Activated T-cell treated with anti-CD3 and anti-CD28 coated beads, Interleukin-2, amount 50 U/mL, for 72 hours (primary cell): ENCODE results near the gene LCN12. TPM values are rescaled to one million over a fixed set of nuclear protein-coding genes. Genes with fewer than 3 reads are reported as not detected.
A peak's percentile ranks its signal among the peaks of the same experiment; 100 is the strongest.

Experiments used
- ATAC-seq, 2 donors: fragments of 150-1000 bp; cut with Tn5 transposase; replicated peaks in 1 of 2; 2 replicates each; pipeline ENCODE4 v1.10.0; 2021; ENCODE audit warnings: moderate library complexity in 2 of 2, mild to moderate bottlenecking in 1 of 2
- DNase-seq, 2 donors: peaks; one replicate each; pipeline ENCODE4 v3.0.0; 2021 to 2022; ENCODE audit warnings: mixed read lengths in 1 of 2
- H3K27ac Mint-ChIP-seq: one replicate; pipeline ENCODE4 v1.8.0; 2022; ENCODE audit warnings: mild to moderate bottlenecking, moderate library complexity, mixed read lengths
- H3K27me3 Mint-ChIP-seq: one replicate; pipeline ENCODE4 v1.8.0; 2022; ENCODE audit warnings: low read depth, mixed read lengths
- H3K36me3 Mint-ChIP-seq, 2 donors: one replicate each; pipeline ENCODE4 v1.8.0; 2022; ENCODE audit warnings: mixed read lengths in 2 of 2, mild to moderate bottlenecking in 1 of 2; ENCODE audit not compliant: insufficient read depth in 2 of 2
- H3K4me1 Mint-ChIP-seq: one replicate; pipeline ENCODE4 v1.8.0; 2022; ENCODE audit warnings: low read depth, mixed read lengths
- H3K4me3 Mint-ChIP-seq, 2 donors: one replicate each; pipeline ENCODE4 v1.8.0; 2022; ENCODE audit warnings: mild to moderate bottlenecking in 2 of 2, mixed read lengths in 2 of 2, moderate library complexity in 2 of 2
- H3K9me3 Mint-ChIP-seq, 2 donors: one replicate each; pipeline ENCODE4 v1.8.0; 2022; ENCODE audit warnings: mixed read lengths in 2 of 2
- total RNA-seq, 2 donors: library from RNA; stranded (reverse); gene quantifications; one replicate each; pipeline ENCODE4 v1.2.3, GENCODE V29; 2022

LCN12 gene
- total RNA-seq, 2 donors from 2014 or later, result 1.0 to 1.4 TPM

DNA sequence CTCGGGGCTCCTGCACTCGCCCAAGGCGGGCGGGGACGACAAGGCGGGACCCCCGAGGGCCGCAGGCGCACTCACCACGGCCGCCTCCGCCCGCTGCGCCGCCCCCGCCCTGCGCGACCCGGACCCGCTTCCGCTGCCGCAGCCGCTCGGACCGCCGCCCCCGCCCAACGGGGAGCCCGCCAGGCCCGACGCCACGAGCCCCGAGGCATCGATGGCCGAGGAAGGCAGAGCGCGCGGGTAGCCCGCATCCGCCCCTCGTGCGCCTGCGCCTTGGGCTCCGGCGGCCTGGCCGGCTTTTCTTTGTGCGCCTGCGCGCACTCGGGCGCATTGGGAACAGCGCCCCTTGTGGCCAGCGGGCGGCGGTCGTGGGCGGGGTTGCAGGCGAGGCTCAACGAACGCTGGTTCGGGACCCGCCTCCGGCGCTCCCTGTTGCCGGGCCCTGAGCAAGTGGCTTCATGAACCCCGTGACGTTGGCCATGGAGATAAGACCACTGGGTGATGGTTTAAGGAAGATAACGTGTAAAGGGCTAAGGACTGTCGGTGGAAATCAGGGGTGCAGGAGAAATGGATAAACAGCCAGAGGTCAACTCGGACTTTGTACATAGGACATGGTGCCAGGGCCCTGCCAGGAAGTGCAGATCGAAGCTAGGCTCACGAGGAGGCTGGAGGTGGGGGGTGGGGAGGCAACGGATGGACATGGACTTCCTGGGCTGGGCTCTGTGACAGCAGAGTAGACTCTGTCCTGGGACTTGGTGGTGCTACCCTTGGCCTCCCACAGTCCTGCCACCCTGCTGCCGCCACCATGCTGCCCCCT is 7.3 kb upstream of the LCN12 start, which contains the start of the genes C8G and FBXW5:
Gene C8G, plus strand, starts transcription at position 725 of the 814 bp plus-strand sequence. Its CDS starts 78 bp downstream, at position 803.
Gene FBXW5, minus strand, starts transcription at position 220 of the 814 bp plus-strand sequence. CDS start 655 bp downstream, outside the sequence.
- no peaks in the 10 kb centered on the region for H3K9me3 Mint-ChIP-seq
- DNase-seq, result peak; percentile 96 to 98
- H3K36me3 Mint-ChIP-seq, result peaks cover 0 to 1% of the 10 kb centered on the region in 2 donors
- peak within 1 kb of the TSS; percentile 61 for H3K27ac Mint-ChIP-seq
- peak within 1 kb of the TSS; percentile 79 to 80 for H3K4me3 Mint-ChIP-seq
- no peaks in the 10 kb centered on the region for H3K27me3 Mint-ChIP-seq
- peak; percentile 81 to 83 for ATAC-seq
- H3K4me1 Mint-ChIP-seq, result peaks cover 19% of the 10 kb centered on the region

DNA sequence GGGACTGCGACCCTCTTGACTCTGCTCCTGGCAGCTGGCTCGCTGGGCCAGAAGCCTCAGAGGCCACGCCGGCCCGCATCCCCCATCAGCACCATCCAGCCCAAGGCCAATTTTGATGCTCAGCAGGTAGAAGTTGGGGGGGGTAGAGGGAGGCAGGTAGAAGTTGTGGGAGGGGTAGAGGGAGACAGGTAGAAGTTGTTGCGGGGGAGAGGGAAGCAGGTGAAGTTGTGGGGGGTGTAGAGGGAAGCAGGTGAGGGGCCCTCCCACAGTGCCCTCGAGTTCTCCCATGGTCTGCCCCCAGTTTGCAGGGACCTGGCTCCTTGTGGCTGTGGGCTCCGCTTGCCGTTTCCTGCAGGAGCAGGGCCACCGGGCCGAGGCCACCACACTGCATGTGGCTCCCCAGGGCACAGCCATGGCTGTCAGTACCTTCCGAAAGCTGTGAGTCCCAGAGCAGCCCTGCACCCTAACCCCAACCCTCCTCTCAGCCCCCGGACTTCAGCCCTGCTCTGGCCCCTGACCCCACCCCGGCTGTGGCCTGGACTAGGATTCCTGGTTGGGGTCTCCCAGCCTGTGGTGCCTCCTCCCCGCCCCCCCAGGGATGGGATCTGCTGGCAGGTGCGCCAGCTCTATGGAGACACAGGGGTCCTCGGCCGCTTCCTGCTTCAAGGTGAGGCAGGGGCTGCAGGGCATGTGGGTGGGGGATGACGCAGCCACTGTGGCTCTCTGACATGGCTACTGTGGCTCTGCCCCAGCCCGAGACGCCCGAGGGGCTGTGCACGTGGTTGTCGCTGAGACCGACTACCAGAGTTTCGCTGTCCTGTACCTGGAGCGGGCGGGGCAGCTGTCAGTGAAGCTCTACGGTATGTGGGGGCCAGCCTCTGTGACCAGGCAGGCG is 6.5 kb upstream of the LCN12 start:
- H3K4me1 Mint-ChIP-seq, result peaks cover 24% of the 10 kb centered on the region
- H3K36me3 Mint-ChIP-seq, result peaks cover 0 to 1% of the 10 kb centered on the region in 2 donors
- DNase-seq (no peak), ATAC-seq (no peak)
- no peaks in the 10 kb centered on the region for H3K27me3 Mint-ChIP-seq
- H3K27ac Mint-ChIP-seq, result no peak overlapping the region
- no peaks in the 10 kb centered on the region for H3K9me3 Mint-ChIP-seq
- H3K4me3 Mint-ChIP-seq, result no peak overlapping the region

DNA sequence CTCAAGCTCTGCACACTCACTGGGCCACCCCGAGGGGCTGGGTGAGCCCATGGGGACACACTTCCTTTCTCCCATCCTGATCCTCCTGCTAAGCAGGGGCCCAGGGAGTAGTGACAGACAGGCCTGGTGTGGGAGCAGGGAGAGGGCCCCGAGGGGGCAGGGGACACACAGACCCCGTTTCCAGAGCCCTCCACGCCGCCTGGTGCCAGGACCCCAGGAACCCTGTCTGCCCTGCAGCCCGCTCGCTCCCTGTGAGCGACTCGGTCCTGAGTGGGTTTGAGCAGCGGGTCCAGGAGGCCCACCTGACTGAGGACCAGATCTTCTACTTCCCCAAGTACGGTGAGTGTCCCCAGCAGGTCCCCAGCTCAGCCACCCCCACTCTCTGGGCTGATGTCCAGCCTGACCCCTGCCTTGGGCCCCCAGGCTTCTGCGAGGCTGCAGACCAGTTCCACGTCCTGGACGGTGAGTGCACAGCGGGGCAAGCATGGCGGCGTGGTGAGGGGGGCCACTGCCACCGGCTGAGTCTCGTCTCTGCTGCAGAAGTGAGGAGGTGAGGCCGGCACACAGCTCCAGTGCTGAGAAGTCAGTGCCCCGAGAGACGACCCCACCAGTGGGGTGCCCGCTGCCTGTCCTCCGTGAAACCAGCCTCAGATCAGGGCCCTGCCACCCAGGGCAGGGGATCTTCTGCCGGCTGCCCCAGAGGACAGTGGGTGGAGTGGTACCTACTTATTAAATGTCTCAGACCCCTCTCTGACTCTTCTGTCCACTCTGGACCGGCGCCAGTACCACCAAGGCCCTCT is 5.6 kb upstream of the LCN12 start:
- peaks cover 0 to 1% of the 10 kb centered on the region in 2 donors for H3K36me3 Mint-ChIP-seq
- H3K27ac Mint-ChIP-seq, result no peak overlapping the region
- DNase-seq, result no peak
- H3K27me3 Mint-ChIP-seq, result no peaks in the 10 kb centered on the region
- H3K4me1 Mint-ChIP-seq, result peaks cover 24% of the 10 kb centered on the region
- no peak overlapping the region for H3K4me3 Mint-ChIP-seq
- no peaks in the 10 kb centered on the region for H3K9me3 Mint-ChIP-seq
- ATAC-seq, result no peak

DNA sequence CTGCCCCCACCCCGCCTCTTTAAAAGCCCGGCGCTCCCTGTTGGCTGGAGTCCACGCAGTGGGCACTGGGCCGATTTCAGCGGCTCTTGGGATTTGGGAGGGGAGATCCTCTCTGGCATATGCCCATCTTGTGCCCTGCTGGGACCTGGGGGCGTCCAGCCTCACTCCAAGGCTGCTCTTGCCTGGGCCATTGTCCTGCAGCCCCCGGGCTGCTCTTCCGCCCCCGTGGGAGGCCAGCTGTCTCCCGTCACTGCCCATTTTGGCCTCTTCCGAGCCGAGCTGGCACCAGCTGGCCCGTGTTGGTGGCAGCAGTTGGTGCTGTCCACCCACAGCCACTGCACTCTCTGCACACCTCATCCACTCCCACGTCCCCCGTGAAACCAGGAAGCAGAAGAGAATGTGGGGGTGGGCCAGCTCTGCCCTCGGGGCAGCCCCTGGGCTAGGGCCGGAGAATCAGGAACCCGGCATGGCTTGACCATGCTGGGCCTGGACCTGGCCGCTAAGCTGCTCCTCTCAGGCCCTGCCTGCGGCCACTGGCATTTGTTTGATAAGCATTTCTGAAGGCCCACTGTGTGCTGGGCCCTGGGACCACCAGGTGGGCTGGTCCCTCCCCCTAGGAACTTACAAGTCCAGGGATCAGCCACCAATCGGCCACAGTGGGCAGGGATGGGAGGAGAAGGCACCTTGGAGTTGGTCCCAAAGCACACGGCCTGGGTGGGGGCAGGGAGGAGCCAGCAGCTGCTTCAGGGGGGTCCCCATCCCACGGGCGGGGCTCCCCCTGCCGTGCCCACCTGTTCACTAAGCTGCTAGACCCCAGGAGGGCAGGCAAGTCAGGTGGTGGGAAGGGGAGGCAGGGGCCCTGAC is 4.8 kb upstream of the LCN12 start:
- no peak overlapping the region for H3K27ac Mint-ChIP-seq
- H3K9me3 Mint-ChIP-seq, result no peaks in the 10 kb centered on the region

DNA sequence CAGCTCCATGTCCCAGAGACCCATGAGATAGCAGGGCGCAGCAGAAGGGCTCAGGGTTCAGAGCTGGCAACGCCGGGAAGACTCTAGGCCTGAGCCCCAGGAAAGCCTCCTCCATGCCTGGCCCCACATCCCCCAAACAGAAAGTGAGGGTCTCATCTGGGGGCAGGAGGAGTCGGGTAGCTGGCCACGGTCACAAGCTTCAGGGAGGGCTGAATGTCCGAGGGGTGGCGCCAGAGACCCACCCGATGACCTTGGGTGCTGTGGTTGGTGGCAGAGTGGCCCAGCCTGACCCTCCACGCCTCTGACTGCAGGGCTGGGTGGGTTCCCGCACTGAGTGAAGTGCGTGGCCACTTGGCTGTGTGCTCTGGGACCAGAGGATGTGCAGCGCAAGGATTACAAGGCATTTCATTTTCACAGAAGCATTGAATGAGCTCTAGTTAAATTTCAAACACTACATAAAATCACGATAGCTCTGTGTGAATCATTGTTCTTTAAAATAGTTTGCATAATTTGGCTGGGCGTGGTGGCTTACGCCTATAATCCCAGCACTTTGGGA is 4.0 kb upstream of the LCN12 start:
- H3K4me3 Mint-ChIP-seq, result peak overlapping the region; percentile 32 to 81
- H3K4me1 Mint-ChIP-seq, result peaks cover 24% of the 10 kb centered on the region
- no peaks in the 10 kb centered on the region for H3K27me3 Mint-ChIP-seq
- ATAC-seq (no peak), DNase-seq (peak in 1 of 2 donors; percentile 41)
- no peak overlapping the region for H3K27ac Mint-ChIP-seq
- no peaks in the 10 kb centered on the region for H3K36me3 Mint-ChIP-seq
- H3K9me3 Mint-ChIP-seq, result no peaks in the 10 kb centered on the region

More for the DNA sequence above, 4.8 kb upstream of the LCN12 start:
- Mint-ChIP-seq H3K27me3 (no peaks in the 10 kb centered on the region), H3K4me1 (peaks cover 24% of the 10 kb centered on the region), H3K4me3 (no peak overlapping the region), H3K36me3 (no peaks in the 10 kb centered on the region)
- no peak for ATAC-seq
- no peak for DNase-seq

DNA sequence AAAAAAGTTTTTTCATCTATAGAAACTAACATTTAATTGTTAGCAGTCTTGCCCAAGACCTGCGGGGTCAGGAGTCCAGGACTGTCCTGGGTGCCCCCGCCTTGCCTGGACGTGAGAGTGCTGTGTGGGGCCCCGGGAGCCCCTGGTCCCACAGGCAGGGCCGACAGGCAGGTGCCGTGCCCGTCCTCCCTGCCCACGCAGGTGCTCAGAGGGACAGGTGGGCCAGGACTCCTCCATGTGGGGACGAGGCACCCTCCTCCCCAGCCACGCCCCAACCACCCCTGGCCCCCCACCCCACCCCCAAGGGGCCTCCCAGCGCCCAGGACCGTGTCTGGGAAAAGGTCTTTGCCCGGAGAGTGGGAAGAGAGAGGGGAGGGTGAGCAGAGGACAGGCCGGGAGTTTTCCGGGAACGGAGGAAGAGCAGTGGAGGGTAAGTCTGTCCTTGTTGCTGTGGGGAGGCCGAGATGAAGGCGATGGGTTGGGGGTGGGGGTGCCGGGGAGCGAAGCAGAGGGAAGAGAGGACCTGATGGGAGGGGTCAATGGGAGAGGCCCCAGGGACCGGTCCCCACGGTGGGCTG is 2.7 kb upstream of the LCN12 start:
- Mint-ChIP-seq H3K27me3 (no peaks in the 10 kb centered on the region), H3K4me3 (peak overlapping the region; percentile 79 to 81), H3K27ac (peak overlapping the region; percentile 57), H3K9me3 (no peaks in the 10 kb centered on the region), H3K4me1 (peaks cover 24% of the 10 kb centered on the region), H3K36me3 (no peaks in the 10 kb centered on the region)
- DNase-seq, result no peak
- no peak for ATAC-seq

DNA sequence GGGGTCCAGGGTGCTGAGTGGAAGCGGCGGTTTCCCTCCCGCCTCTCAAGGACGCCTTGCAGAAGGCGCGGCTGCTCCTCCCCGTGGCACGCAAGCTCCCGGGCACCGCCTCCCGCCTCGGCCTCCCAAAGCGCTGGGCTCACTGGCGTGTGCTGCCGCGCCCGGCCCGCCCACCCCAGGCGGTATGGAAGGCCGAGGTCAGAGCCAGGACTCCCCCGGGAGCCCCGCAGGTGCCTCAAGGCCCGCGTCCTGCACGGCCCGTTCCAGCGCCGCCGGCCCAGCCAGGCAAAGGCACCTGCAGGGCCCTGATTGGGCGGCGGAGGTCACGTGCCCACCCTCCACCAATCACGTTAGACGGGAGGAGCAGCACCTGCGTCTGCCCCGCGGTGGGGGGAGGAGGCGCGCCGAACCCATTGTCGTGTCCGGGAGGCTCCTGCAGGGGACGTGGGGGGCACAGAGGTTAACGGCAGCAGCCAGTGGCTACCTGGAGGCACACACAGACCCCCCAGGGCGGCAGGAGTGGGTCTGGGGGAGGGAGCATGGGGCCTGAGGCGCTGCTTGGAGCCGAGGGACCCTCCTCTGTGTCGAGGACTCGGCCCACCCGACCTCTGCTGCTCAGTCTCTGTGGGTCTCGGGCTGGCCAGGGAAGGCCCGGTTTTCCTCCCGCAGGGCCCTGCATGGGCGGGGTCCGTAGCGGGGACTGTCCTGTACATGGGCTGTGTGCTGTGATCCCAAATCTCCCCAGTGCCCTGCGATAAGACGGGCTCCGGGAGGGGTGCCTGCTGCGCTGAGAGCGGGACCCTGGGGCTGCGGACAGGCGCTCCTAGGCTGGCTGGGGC is 2.0 kb upstream of the LCN12 start:
- DNase-seq (peak; percentile 96 to 98), ATAC-seq (peak; percentile 94 to 96)
- H3K4me1 Mint-ChIP-seq, result peaks cover 19% of the 10 kb centered on the region
- H3K9me3 Mint-ChIP-seq, result no peaks in the 10 kb centered on the region
- H3K27me3 Mint-ChIP-seq, result no peaks in the 10 kb centered on the region
- H3K36me3 Mint-ChIP-seq, result no peaks in the 10 kb centered on the region
- H3K27ac Mint-ChIP-seq, result peak overlapping the region; percentile 49
- H3K4me3 Mint-ChIP-seq, result peak overlapping the region; percentile 87 to 94

DNA sequence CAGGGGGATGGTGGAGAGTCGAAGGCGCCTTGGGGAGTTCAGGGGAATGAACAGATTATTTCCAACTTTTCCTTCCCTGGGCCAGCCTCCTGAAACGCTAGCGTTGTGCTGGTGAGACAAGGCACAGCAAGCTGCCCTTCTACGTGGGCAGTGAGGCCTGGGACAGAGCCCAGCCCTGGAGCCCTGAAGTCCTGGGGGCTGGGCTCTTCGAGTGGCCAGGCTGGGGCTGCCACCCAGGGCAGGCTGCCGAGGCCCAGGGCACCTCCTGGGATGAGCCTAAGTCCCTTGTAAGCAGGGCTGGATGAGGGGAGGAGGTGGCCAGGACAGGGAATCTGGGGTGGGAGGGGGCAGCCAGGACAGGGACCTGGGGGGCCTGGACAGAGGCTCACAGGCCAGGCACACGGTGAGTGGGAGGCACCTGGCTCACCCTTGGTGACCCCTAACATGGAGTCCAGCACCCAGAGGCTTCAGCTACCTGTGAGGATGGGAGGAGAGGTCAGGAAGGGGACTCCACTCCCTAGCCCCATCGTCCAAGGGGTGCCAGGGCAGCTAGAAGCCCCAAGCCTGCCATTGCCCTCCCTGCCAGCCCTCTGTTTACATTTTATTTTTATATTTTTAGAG is 1.3 kb upstream of the LCN12 start:
- no peaks in the 10 kb centered on the region for H3K36me3 Mint-ChIP-seq
- H3K27ac Mint-ChIP-seq, result no peak overlapping the region
- ATAC-seq, result no peak
- H3K4me1 Mint-ChIP-seq, result peaks cover 15% of the 10 kb centered on the region
- DNase-seq, result no peak
- peak overlapping the region; percentile 87 to 94 for H3K4me3 Mint-ChIP-seq
- no peaks in the 10 kb centered on the region for H3K9me3 Mint-ChIP-seq
- H3K27me3 Mint-ChIP-seq, result no peaks in the 10 kb centered on the region

DNA sequence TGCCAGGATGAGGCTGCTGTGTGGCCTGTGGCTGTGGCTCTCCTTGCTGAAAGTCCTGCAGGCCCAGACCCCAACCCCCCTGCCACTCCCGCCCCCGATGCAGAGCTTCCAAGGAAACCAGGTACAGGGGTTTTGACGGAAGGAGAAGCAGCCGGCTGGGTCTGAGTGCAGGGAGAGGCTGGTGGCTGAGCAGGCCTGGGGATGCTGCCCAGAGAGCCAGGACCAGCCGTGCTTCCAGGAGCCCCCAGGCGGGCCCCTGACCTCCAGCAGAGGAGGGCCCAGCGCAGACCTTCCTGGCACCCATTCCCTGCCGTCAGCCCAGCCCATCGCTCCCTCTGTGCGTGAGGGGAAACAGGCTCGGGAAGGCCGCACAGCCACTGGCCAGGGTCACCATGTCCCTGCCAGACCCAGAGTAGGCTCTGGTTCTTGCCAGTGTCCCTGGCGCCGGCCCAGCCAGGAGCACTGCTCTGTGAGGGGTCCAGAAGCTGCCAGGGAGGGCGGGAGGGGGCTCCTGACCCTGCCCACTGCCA is 313 bp downstream of the LCN12 start:
- Mint-ChIP-seq H3K4me1 (peaks cover 15% of the 10 kb centered on the region), H3K4me3 (no peak overlapping the region), H3K9me3 (peaks cover 4 to 5% of the 10 kb centered on the region in 2 donors), H3K27me3 (no peaks in the 10 kb centered on the region), H3K36me3 (peaks cover 2 to 3% of the 10 kb centered on the region in 2 donors), H3K27ac (no peak overlapping the region)
- DNase-seq (no peak), ATAC-seq (no peak)
